HFF-Myc (cell line): ENCODE results near the gene KCNH8.

ENCODE experiments used
- DNase-seq: peaks from one replicate; pipeline ENCODE4 v3.0.0-alpha.2; 2011; ENCODE audit warnings: low read depth; ENCODE audit errors: extremely low read depth
- H3K4me3 ChIP-seq: replicated peaks from 2 replicates; pipeline ENCODE4 v1.5.1; 2011; ENCODE audit warnings: low read depth, mild to moderate bottlenecking, control low read depth, low read length
- TF ChIP-seq, protein P1 (sequence below): IDR thresholded peaks from 2 replicates; pipeline ENCODE4 v1.5.1; 2012; ENCODE audit warnings: mild to moderate bottlenecking, low read depth, low read length, control low read depth; ENCODE audit errors: missing control alignments

Gene KCNH8

DNA sequence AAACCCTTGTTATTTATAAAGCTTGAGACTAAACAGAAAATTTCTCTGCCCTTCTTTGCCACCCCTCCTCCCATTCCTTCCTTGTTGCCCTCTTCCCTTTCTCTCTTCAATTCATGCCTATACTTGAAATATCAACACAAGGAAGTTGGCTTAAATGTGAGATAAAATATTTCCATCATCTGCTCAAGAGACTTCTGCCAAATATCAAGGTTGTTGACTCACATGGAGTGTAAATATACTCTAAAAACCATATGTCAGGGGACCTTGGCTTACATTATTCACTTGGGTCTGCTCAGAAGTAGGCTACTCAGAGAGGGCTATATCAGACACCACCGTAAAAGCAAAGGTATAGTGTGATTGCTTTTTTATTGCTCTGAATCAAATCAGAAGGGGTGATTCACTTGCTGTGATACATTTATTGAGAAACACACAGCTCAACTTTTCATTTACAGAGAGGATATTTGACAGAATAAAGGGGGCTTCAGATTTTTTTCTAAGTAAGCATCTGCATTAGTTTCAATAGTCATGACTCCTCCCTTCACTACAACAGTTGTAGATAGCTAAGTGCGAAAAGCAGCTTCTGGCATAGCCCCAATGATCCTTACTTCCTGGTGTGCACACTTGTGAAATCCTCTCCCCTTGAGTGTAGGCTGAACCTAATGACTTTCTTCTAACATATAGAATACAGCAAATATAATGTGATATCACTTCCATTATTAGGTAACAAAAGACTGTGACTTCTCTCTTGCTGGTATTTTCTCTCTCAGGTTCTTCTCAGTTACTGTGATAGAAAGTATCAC, 399.6 kb downstream of the KCNH8 start:
- TF ChIP-seq, protein P1, sequence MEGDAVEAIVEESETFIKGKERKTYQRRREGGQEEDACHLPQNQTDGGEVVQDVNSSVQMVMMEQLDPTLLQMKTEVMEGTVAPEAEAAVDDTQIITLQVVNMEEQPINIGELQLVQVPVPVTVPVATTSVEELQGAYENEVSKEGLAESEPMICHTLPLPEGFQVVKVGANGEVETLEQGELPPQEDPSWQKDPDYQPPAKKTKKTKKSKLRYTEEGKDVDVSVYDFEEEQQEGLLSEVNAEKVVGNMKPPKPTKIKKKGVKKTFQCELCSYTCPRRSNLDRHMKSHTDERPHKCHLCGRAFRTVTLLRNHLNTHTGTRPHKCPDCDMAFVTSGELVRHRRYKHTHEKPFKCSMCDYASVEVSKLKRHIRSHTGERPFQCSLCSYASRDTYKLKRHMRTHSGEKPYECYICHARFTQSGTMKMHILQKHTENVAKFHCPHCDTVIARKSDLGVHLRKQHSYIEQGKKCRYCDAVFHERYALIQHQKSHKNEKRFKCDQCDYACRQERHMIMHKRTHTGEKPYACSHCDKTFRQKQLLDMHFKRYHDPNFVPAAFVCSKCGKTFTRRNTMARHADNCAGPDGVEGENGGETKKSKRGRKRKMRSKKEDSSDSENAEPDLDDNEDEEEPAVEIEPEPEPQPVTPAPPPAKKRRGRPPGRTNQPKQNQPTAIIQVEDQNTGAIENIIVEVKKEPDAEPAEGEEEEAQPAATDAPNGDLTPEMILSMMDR: no peak
- H3K4me3 ChIP-seq: no peak overlapping the region
- no peak for DNase-seq

DNA sequence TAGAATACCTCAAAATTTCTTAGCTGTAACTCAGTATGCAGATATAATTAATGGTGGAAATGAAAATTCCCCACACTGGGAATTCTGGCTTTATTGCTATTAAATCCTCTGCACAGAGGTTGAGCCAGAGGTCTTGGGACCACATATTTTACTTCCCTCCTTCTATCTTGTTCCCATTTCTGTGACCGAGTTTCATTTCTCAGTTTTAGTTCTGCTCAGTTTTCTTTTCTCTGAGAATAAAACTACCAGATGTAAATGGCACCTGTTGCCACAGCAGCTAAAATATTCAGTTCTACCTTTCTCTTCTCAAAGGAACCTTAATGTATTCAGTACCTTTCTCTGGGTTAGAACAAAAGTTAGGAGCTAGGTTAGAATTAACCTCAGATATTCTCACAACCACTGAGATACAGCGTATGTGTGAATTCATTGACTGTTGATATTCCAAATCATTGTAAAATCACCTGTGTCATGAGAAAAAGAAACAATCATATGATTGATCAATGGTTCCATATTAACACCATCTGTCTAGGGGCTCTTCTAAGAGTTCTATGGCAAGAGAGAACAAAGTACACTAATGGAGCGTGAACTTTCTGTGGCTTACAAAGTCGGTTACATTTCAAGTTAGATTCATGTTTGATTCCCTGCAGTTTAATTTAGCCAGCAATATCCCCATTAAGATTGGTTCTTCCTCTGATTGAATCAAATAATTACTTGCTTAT, 411.6 kb downstream of the KCNH8 start:
- no peak overlapping the region for H3K4me3 ChIP-seq
- DNase-seq: no peak
- TF ChIP-seq, protein P1: no peak

DNA sequence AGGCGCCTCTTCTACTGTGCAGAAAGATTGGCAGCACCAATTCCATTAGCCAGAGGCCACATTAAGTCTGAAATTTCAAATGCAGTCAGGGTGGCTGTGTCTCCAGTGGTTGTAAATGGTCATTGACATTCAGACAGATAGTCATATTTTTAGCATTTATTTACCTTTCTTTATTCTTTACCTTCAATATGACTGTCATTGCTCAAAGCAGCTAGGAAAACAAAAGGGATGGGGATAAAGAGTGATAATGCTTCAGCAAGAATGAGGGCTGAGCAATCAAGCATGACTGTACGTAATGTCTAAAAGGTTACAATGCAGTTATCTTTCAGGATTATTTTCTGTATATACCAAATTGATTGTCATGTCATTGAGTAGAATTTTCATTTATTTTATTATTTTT, 425.3 kb downstream of the KCNH8 start:
- TF ChIP-seq, protein P1: no peak
- no peak for DNase-seq
- H3K4me3 ChIP-seq: no peak overlapping the region

DNA sequence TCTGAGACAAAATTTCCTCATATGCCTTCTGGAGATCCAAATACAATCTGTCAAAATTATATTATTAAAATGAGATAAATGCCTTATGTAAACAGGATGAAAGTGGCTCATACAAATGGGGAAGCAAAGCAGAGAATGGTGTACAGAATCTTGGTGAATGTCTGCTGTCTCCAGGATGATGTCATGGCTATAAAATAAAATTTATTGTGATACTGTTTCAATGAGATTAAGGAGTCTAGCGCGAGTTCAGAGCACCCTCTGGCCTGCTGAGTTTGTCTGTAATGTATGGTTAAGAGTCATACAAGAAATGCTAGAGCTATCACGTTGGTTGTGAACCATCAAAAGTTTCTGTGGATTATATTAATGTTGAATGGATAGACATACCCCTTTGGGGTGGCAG, 426.0 kb downstream of the KCNH8 start:
- TF ChIP-seq, protein P1: no peak
- DNase-seq: no peak
- no peak overlapping the region for H3K4me3 ChIP-seq

DNA sequence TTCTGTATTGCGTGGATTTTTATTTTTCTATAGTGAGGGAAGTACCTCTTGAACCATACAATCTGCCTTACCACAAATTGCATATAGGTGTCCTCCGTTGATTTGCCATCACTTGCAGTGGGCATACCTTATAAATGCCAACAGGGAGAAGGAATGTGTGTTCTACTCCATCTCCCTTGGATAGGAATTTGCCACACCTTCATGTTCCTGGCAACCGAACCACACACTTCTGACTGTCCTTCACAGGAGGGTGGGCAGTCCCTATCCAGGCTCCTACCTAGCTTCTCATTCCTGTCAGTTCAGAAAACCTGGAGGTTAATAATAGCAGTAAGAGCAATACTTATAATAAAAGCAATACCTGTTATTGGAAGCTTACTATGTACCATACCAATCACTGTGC, 428.0 kb downstream of the KCNH8 start:
- TF ChIP-seq, protein P1: no peak
- no peak overlapping the region for H3K4me3 ChIP-seq
- no peak for DNase-seq
